HepG2 (cell line): ENCODE results near the gene SCGB1C2. TPM values are rescaled to one million over a fixed set of nuclear protein-coding genes. Genes with fewer than 3 reads are reported as not detected.

Source experiments
- ATF1 ChIP-seq: IDR thresholded peaks from 2 replicates; pipeline ENCODE4 v1.6.1; 2016; ENCODE audit warnings: mild to moderate bottlenecking, control low read depth
- ATF3 ChIP-seq: sonication (generic); formaldehyde crosslinking; IDR thresholded peaks from 2 replicates; pipeline ENCODE4 v1.4.0; 2020; ENCODE audit warnings: missing genetic modification reagents
- CC2D1A ChIP-seq: sonication (generic); formaldehyde crosslinking; IDR thresholded peaks from 2 replicates; pipeline ENCODE4 v1.8.1; 2023; ENCODE audit warnings: mild to moderate bottlenecking, missing genetic modification reagents
- ELF3 ChIP-seq: IDR thresholded peaks from 2 replicates; pipeline ENCODE4 v1.6.1; 2016; ENCODE audit warnings: missing genetic modification reagents, missing compliant biosample characterization
- FOXP1 ChIP-seq, 2 experiments: fragments of 450-650 bp in 1 of 2; IDR thresholded peaks; 2 replicates each; pipeline ENCODE4 v1.6.1; 2017 to 2018; ENCODE audit warnings: antibody characterized with exemption in 1 of 2
- HDAC2 ChIP-seq: sonication (generic); formaldehyde crosslinking; IDR thresholded peaks from 2 replicates; pipeline ENCODE4 v1.4.0; 2020; ENCODE audit warnings: missing genetic modification reagents
- MXD4 ChIP-seq: IDR thresholded peaks from 2 replicates; pipeline ENCODE4 v1.6.1; 2016; ENCODE audit warnings: mild to moderate bottlenecking, missing biosample characterization, missing genetic modification reagents
- NR2C2 ChIP-seq: sonication (generic); formaldehyde crosslinking; IDR thresholded peaks from 2 replicates; pipeline ENCODE4 v1.4.0; 2020; ENCODE audit warnings: missing genetic modification reagents, mild to moderate bottlenecking, moderate library complexity, borderline replicate concordance
- PHF8 ChIP-seq: sonication (generic); formaldehyde crosslinking; IDR thresholded peaks from 2 replicates; pipeline ENCODE4 v1.5.0; 2020; ENCODE audit warnings: missing genetic modification reagents
- RXRA ChIP-seq: sonication (generic); formaldehyde crosslinking; IDR thresholded peaks from 2 replicates; pipeline ENCODE4 v1.5.1; 2020; ENCODE audit warnings: missing genetic modification reagents
- TFE3 ChIP-seq: IDR thresholded peaks from 2 replicates; pipeline ENCODE4 v1.6.1; 2016
- TRAFD1 ChIP-seq: sonication (generic); formaldehyde crosslinking; IDR thresholded peaks from 2 replicates; pipeline ENCODE4 v1.5.1; 2020; ENCODE audit warnings: missing genetic modification reagents, mild to moderate bottlenecking, borderline replicate concordance
- ZBTB37 ChIP-seq: sonication (generic); formaldehyde crosslinking; IDR thresholded peaks from 2 replicates; pipeline ENCODE4 v1.4.0; 2020; ENCODE audit warnings: mild to moderate bottlenecking, missing genetic modification reagents
- ZNF138 ChIP-seq: sonication (generic); formaldehyde crosslinking; IDR thresholded peaks from 2 replicates; pipeline ENCODE4 v1.5.0; 2020; ENCODE audit warnings: mild to moderate bottlenecking, low read depth, missing genetic modification reagents
- ZNF143 ChIP-seq: sonication (generic); formaldehyde crosslinking; IDR thresholded peaks from 2 replicates; pipeline ENCODE4 v1.4.0; 2020; ENCODE audit warnings: missing genetic modification reagents
- ZNF296 ChIP-seq: sonication (generic); formaldehyde crosslinking; conservative IDR thresholded peaks from 2 replicates; pipeline ENCODE4 v1.5.0; 2020; ENCODE audit warnings: mild to moderate bottlenecking, missing genetic modification reagents
- ZNF354B ChIP-seq: sonication (generic); formaldehyde crosslinking; IDR thresholded peaks from 2 replicates; pipeline ENCODE4 v1.8.0; 2022; ENCODE audit warnings: mild to moderate bottlenecking, missing genetic modification reagents
- ZNF383 ChIP-seq: sonication (generic); formaldehyde crosslinking; IDR thresholded peaks from 2 replicates; pipeline ENCODE4 v1.4.0; 2020; ENCODE audit warnings: missing genetic modification reagents, mild to moderate bottlenecking, borderline replicate concordance
- ZNF451 ChIP-seq: sonication (generic); formaldehyde crosslinking; IDR thresholded peaks from 2 replicates; pipeline ENCODE4 v1.5.0; 2020; ENCODE audit warnings: mild to moderate bottlenecking, missing genetic modification reagents
- ZNF605 ChIP-seq: sonication (generic); formaldehyde crosslinking; IDR thresholded peaks from 2 replicates; pipeline ENCODE4 v1.8.0; 2022; ENCODE audit warnings: mild to moderate bottlenecking, missing genetic modification reagents
- ZNF619 ChIP-seq: sonication (generic); formaldehyde crosslinking; IDR thresholded peaks from 2 replicates; pipeline ENCODE4 v1.4.0; 2020; ENCODE audit warnings: mild to moderate bottlenecking, missing genetic modification reagents
- ZNF710 ChIP-seq: sonication (generic); formaldehyde crosslinking; IDR thresholded peaks from 2 replicates; pipeline ENCODE4 v1.5.0; 2020; ENCODE audit warnings: mild to moderate bottlenecking, missing genetic modification reagents, borderline replicate concordance
- ZNF747 ChIP-seq: sonication (generic); formaldehyde crosslinking; IDR thresholded peaks from 2 replicates; pipeline ENCODE4 v1.8.1; 2023; ENCODE audit warnings: missing genetic modification reagents, mild to moderate bottlenecking, borderline replicate concordance
- ZSCAN5A ChIP-seq: sonication (generic); formaldehyde crosslinking; IDR thresholded peaks from 2 replicates; pipeline ENCODE4 v1.8.0; 2022; ENCODE audit warnings: mild to moderate bottlenecking, missing genetic modification reagents, borderline replicate concordance
- polyA plus RNA-seq, 8 experiments: library from polyadenylated mRNA; depleted of rRNA in 3 of 8; stranded (reverse) in 7 of 8; unstranded in 1 of 8; fragments of >200 nt; fragmentation: Illumina TruSeq in 4 of 8; extraction: Trizol in 4 of 8; gene quantifications; 2 replicates each; pipeline versions ENCODE4 v1.2.1 to v1.2.3, GENCODE V29; 2011 to 2016; ENCODE audit warnings: low read depth in 4 of 8, missing spikeins in 1 of 8, mixed read lengths in 1 of 8; ENCODE audit not compliant: insufficient read depth in 1 of 8
- total RNA-seq, 5 experiments: library from RNA; depleted of rRNA; stranded (reverse); fragments of >200 nt; fragmentation: Illumina TruSeq; extraction: Trizol; gene quantifications; 2 replicates each; pipeline ENCODE4 v1.2.3, GENCODE V29; 2016; ENCODE audit warnings: low read depth in 1 of 5

The SCGB1C2 gene
- total and polyA plus RNA-seq, 2 of the 13 experiments (the other 11 are each of a cell fraction or from before 2014, with no cell fraction given): not detected

GRCh38 chr17:151004-151403, 13.6 kb downstream of the SCGB1C2 start (continued):
- TF ChIP-seq ZBTB37 (CRISPR knock-in tag) (no peak), ELF3 (CRISPR knock-in tag) (no peak), RXRA (CRISPR knock-in tag) (peak; percentile 41; the same call in 1 of the 2 replicates), TFE3 (CRISPR knock-in tag) (no peak), ZNF619 (no peak), ZNF605 (CRISPR knock-in tag) (no peak), NR2C2 (peak; percentile 40; the same call in 1 of the 2 replicates), ATF1 (no peak), ZSCAN5A (CRISPR knock-in tag) (no peak), ZNF710 (peak; percentile 77; the same call in 1 of the 2 replicates), ZNF451 (CRISPR knock-in tag) (no peak), ZNF383 (CRISPR knock-in tag) (no peak), ZNF296 (CRISPR knock-in tag) (no peak), ZNF354B (no peak), CC2D1A (CRISPR knock-in tag) (no peak), ZNF143 (no peak), FOXP1 (IDR thresholded peaks at IDR 0.05) (no peak), FOXP1 (CRISPR knock-in tag; IDR thresholded peaks at IDR 0.05) (no peak), ZNF747 (CRISPR knock-in tag) (no peak), MXD4 (CRISPR knock-in tag) (no peak), PHF8 (CRISPR knock-in tag) (no peak), HDAC2 (0 out of 2 replicates have a peak, but pooled peaks have one; percentile 26), ATF3 (CRISPR knock-in tag) (no peak), TRAFD1 (CRISPR knock-in tag) (no peak), ZNF138 (CRISPR knock-in tag) (no peak)
